COLO668 (cell line): ENCODE measurements around the gene PTCD2.
A peak's percentile ranks its signal among the peaks of the same experiment; 100 is the strongest.

ENCODE experiments used
- DNase-seq: peaks from one replicate; lab custom pipeline; 2025; ENCODE audit not compliant: unreplicated experiment; lab: John Stamatoyannopoulos, UW

PTCD2 gene

GRCh38 chr5:72338689-72339209 lies 18.6 kb downstream of the PTCD2 start:
- DNase-seq: no peak

- no peak for DNase-seq
Measured at GRCh38 chr5:72346398-72346797, 26.2 kb downstream of the PTCD2 start.

DNA sequence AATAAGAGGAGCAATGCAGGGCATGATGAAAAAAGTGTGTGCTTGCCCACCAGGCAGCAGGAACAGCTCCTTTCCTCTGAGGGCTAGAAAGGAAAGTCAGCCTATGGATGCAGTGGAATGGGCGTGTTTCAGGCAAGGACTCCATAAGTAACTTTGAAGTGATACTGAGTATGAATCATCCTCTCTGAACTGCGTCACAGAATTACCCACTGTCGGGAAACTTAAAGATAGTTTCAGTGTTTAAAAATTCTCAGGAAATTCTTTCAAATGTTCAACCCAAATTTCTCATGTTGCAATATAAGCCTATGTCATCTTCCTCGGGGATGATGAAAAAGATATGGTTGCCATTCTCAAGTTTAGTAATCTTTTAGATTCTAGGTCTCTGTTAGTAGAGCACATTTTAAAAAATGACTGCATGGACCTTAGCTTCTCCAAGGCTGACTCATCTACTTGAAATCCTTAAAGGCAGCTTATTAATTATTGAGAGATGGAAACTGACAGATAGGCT lies 27.7 kb downstream of the PTCD2 start:
- no peak for DNase-seq

DNA sequence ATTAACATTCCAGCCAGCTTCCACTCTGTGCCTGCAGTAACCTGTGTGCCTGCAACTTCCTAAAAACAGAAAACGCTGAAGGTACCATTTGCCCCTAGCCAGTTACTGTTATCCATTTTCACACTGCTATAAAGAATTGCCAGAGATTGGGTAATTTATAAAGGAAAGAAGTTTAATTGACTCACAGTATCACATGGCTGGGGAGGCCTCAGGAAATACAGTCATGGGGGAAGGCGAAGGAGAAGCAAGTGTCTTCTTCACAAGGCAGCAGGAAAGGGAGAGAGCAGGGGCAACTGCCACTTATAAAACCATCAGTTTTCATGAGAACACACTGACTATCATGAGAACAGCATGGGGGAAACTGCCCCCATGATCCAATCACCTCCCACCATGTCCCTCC lies 31.2 kb downstream of the PTCD2 start:
- no peak for DNase-seq

DNA sequence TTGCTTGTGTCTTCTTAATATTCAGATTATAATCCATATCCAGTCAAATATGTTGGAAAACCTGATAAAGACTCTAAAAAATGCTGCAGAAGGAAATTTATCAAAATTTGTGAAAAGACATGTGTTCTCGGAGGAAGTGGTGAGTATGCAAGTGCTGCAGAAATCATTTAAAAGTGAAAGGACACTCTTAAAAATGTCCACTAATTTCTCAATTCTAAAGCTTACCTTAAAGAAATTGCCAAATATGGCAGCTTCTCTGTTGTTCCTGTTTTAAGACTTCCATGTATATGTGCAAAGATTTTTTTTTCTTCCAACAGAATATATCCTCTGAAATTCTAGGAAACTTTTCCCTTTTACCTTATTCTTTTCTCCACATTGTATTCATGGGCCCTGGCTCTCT lies 32.4 kb downstream of the PTCD2 start:
- no peak for DNase-seq

- DNase-seq: no peak
Measured at GRCh38 chr5:72353046-72353445, 32.9 kb downstream of the PTCD2 start.

- no peak for DNase-seq
Measured at GRCh38 chr5:72355706-72356299, 35.6 kb downstream of the PTCD2 start.

DNA sequence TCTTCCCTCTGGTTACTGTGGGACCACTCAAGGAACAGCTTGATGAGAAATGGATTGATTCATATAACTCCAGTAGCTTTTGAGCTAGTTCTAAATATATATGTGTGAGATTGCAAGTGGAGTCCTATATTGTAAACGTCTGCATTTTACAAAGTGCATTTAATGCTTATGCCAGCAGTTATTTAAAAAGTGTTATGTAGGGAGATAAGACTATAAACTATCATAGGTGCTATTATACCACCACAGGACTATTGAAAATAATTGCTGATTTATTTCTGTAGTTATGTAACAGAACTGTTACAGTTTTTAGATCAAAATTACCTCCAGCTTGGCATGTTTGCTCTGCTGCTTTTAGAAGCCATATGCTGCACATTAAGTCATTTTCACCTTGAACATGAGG lies 36.2 kb downstream of the PTCD2 start:
- DNase-seq: no peak

DNA sequence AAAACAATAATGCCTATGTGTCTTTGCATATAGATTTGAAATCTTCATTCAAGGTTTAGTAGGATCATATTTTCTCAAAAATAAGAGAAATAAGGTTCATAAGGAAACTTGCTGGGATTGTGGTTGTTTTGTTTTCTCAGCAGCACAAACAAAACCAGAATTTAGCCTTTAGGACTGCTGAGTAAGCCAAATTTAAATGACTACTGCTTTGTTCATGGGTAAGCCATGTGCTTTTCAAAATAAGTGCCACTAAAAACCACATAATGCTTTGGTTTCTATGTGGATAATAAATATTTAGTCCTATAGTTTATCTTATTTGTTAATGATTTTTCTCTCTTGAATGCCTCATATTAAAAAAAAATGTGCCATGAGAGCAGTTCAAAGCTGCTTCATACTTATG lies 38.8 kb downstream of the PTCD2 start:
- no peak for DNase-seq

- DNase-seq: no peak
Measured at GRCh38 chr5:72359886-72360285, 39.7 kb downstream of the PTCD2 start.

DNA sequence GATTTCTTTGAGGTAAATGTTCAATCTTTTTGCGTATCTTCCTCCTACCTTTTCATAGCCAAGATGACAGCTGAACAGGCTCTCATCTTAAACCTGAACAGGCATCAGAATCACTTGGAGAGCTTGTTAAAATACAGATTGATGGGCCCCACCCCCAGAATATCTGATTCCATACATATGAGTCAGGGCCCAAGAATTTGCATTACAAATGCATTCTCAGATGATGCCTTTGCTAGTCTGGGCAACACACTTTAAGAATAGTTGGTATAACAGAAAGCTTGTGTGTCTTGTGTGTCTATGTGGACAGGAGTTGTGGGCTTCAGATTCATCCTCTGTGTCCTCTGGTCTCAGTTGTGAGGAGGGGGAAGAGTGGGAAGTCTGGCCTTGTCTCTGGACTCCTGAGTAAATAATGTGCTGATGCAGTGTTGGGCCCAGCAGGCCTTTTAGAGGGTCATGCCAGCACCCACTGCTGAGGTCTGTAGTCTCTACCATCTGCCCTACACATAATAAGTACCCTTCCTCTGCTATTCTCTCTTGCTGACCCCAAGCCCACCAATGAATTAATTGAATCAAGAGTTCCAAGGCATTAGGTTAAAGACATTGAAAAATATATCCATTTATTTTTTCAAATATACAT lies 43.1 kb downstream of the PTCD2 start:
- no peak for DNase-seq

- DNase-seq: no peak
Measured at GRCh38 chr5:72364171-72364570, 44.0 kb downstream of the PTCD2 start.

DNA sequence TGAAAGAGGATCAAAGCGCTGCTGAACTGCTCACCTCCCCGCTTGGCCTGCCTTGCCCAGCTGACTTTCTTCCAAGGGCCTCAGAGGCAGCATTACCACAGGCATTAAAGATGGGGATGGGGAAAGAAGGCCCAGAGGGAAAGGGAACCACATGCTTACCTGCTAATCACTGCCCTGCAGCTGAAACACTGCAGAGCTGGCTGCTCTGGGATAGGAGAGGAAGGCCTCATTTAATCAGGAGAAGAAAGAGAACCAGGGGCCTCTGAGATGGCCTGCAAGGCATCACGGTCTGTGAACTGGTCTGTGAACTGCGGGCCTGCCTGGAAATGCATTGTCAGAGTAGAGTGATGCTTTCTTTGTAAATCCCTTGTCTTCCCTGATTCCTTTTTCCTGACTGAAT lies 44.8 kb downstream of the PTCD2 start:
- DNase-seq: no peak

GRCh38 chr5:72366324-72366976 lies 46.3 kb downstream of the PTCD2 start:
- peak; percentile 30 for DNase-seq

DNA sequence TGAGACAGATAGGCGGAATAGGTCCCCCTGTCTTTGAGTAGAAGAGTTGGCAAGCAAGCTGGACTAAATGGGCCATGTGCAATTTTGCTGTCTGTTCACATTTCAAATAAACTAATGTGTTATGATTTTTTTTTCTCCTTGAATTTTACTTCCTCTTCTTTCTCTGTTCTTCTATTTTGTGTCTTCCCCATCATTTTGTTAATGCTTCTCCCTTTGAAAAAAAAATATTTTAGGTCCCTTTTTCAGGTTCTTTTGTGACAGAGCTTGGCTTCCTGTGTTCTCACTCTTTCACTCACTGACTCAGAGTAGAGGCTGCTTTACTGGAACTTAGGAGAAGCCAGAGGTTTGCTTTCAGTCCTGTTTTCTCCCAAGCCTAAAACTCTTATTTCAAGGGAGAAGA lies 48.1 kb downstream of the PTCD2 start:
- no peak for DNase-seq

DNA sequence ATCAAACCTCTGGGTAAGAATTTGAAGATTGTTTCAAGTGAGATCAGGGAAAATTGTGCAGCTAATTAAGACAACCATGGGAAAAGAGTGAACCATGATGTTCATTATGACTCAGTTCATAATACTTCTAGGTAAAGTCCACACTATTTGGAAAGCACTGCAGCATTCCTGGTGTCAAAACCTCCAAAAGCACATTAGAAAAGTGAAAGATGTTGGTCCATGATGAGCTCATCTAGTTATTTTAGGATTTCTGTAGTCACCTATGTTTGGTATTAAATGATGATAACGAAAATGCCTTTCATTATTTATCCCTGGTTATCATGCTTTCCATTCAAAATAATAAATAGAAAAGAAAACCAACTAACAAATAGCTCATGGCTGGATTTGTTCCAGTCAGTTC lies 49.1 kb downstream of the PTCD2 start:
- no peak for DNase-seq

DNA sequence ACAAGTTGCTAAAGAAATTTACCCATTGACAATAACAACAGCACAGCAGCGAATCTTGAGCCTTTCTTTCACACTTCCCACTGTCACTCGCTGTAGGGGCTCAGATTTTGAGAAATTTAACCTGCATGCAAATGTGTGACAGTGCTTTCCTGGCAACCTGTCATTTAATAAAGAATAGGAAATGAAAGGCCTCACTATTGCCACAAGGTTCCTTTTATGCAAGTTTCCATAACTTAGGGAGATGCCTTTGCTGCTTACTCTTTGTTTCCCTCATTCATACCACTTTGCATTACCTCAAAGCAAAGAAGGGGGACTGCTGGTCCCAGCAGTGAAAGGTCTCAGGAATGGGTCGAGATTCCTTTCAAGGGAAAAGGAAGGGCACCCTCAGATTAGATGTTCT lies 49.5 kb downstream of the PTCD2 start:
- DNase-seq: no peak

DNA sequence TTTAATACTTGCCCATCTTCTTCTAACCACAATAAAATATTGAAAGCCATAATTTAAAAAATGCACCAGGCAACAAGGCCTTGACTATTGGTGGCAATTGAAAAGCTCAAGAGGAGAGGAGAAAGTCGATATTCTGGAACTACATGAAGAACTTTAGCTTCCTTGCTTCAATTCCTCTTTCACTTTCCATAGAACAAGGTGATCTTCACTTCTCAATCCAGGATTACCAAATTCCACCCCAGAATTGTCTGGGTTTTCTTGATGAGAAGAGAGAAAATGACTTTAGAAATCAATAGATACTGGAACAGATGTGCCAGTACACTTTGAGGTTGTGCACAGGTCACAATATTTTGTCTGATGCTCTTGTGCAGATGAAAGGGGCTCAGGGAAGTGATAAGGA lies 52.2 kb downstream of the PTCD2 start:
- no peak for DNase-seq

DNA sequence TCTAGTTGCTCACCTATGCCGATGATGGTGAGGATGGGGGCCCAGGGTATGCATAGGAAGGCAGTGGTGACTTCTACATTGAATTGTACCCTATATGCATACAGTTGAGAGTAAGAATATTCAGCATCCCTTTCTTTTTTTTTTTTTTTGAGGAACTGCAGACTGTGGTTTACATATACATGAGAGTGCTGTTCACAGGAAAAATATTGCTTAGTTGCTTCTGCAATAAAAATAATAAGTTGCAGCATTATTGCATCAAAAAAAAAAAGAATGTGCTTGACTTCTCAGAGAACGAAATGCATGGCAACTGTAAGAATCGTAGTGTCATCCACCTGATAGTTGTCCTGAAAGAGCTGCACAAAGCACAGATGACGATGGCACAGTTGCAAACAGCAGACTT lies 52.8 kb downstream of the PTCD2 start:
- DNase-seq: no peak

DNA sequence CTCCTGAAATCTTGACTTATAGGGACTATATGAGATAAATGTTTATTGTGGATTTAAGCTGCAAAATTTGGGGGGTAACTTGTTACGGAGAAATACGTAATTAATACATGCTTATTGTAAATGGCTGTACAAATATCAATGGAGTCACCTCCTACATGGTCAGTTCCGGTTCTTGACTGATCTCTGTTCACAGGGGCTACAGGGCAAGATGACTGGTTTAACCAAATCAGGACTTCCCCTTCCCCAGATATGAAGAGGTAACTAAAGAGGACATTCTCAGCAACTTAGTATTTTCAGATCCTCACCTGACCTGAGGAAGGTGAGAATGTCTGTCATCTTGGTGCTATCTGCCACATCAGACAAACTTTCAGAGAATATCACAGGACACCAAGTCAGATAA lies 54.7 kb downstream of the PTCD2 start:
- no peak for DNase-seq

- DNase-seq: no peak
Measured at GRCh38 chr5:72376381-72376780, 56.2 kb downstream of the PTCD2 start.

GRCh38 chr5:72377910-72378638 lies 57.9 kb downstream of the PTCD2 start:
- DNase-seq: no peak
